GM19438 (cell line): ENCODE results near the gene HOXC6.

ENCODE experiments used
- ATAC-seq: cut with Tn5 transposase; IDR thresholded peaks from one replicate; pipeline ENCODE4 v1.9.1; 2021; ENCODE audit warnings: low read depth; ENCODE audit not compliant: unreplicated experiment

Gene HOXC6

GRCh38 chr12:53989227-53990113, 38.8 kb upstream of the HOXC6 start:
- no peak for ATAC-seq

GRCh38 chr12:53990311-53991076, 37.7 kb upstream of the HOXC6 start:
- ATAC-seq, result no peak

GRCh38 chr12:53991077-53991460, 37.2 kb upstream of the HOXC6 start:
- no peak for ATAC-seq

GRCh38 chr12:53992377-53992889, 35.8 kb upstream of the HOXC6 start:
- ATAC-seq, result no peak

- ATAC-seq, result no peak
Observed at GRCh38 chr12:53993162-53994008, 34.9 kb upstream of the HOXC6 start.

- no peak for ATAC-seq
Observed at GRCh38 chr12:53994009-53994263, 34.3 kb upstream of the HOXC6 start.

- ATAC-seq, result no peak
Observed at GRCh38 chr12:53994264-53995001, 33.8 kb upstream of the HOXC6 start.

GRCh38 chr12:53995002-53995377, 33.2 kb upstream of the HOXC6 start:
- no peak for ATAC-seq

GRCh38 chr12:53995378-53996239, 32.6 kb upstream of the HOXC6 start:
- no peak for ATAC-seq

- no peak for ATAC-seq
Observed at GRCh38 chr12:53996240-53997203, 31.7 kb upstream of the HOXC6 start.

- ATAC-seq, result no peak
Observed at GRCh38 chr12:53997204-53998109, 30.8 kb upstream of the HOXC6 start.

- ATAC-seq, result no peak
Observed at GRCh38 chr12:53998110-53998899, 29.9 kb upstream of the HOXC6 start.

GRCh38 chr12:53998900-53999236, 29.4 kb upstream of the HOXC6 start:
- no peak for ATAC-seq

- ATAC-seq, result no peak
Observed at GRCh38 chr12:53999559-54000115, 28.6 kb upstream of the HOXC6 start.

- ATAC-seq, result no peak
Observed at GRCh38 chr12:54000116-54001114, 27.8 kb upstream of the HOXC6 start, which contains the start of gene HOXC9. TSS of gene HOXC9 (plus strand) at chr12:54000161. CDS start at chr12:54000189, 28 bp downstream.
